K562 (cell line): ENCODE measurements around the gene KCNH2. TPM values are rescaled to one million over a fixed set of nuclear protein-coding genes. Genes with fewer than 3 reads are reported as not detected.

Experiments
- BDP1 ChIP-seq: IDR thresholded peaks from 3 replicates; pipeline ENCODE4 v1.6.1; 2011; ENCODE audit not compliant: insufficient read length, insufficient read depth
- GABPA ChIP-seq: fragments of 200-800 bp; sonication (Bioruptor generic); conservative IDR thresholded peaks from 2 replicates; pipeline ENCODE4 v1.6.1; 2016; ENCODE audit warnings: low read depth, missing genetic modification characterization, missing compliant biosample characterization
- KLF1 ChIP-seq: fragments of 450-650 bp; IDR thresholded peaks from 2 replicates; pipeline ENCODE4 v1.6.1; 2016; ENCODE audit warnings: missing genetic modification characterization, missing compliant biosample characterization
- MAFF ChIP-seq: IDR thresholded peaks from 2 replicates; pipeline ENCODE4 v1.6.1; 2012; ENCODE audit warnings: low read length, improper control_type of control experiment
- MCM2 ChIP-seq: fragments of 450-650 bp; IDR thresholded peaks from 2 replicates; pipeline ENCODE4 v1.6.1; 2017; ENCODE audit warnings: low read depth, mild to moderate bottlenecking
- MTA3 ChIP-seq: fragments of 450-650 bp; formaldehyde crosslinking; IDR thresholded peaks from 2 replicates; pipeline ENCODE4 v1.6.1; 2017; ENCODE audit warnings: mild to moderate bottlenecking, borderline replicate concordance
- MYBL2 ChIP-seq, 2 experiments: fragments of 450-650 bp in 1 of 2; sonication (generic) in 1 of 2; formaldehyde crosslinking in 1 of 2; IDR thresholded peaks; 2 replicates each; pipeline versions ENCODE4 v1.6.1 to v1.8.1; 2017 to 2022; ENCODE audit warnings: borderline replicate concordance in 1 of 2, inconsistent platforms in 1 of 2, low read depth in 1 of 2, mild to moderate bottlenecking in 1 of 2, missing genetic modification reagents in 1 of 2, moderate library complexity in 1 of 2
- ZBTB1 ChIP-seq: sonication (generic); formaldehyde crosslinking; IDR thresholded peaks from 2 replicates; pipeline ENCODE4 v1.8.1; 2023; ENCODE audit warnings: missing genetic modification reagents, low read depth, mild to moderate bottlenecking, borderline replicate concordance
- ZC3H8 ChIP-seq: fragments of 450-650 bp; IDR thresholded peaks from 2 replicates; pipeline ENCODE4 v1.6.1; 2017
- ZNF12 ChIP-seq: sonication (generic); formaldehyde crosslinking; IDR thresholded peaks from 2 replicates; pipeline ENCODE4 v1.4.0; 2020; ENCODE audit warnings: mild to moderate bottlenecking, missing genetic modification reagents
- ZNF518B ChIP-seq: fragments of 250-450 bp; sonication (Bioruptor Pico); IDR thresholded peaks from 2 replicates; pipeline ENCODE4 v1.5.0; 2021; ENCODE audit warnings: mild to moderate bottlenecking, moderate library complexity
- polyA plus RNA-seq, 8 experiments: library from polyadenylated mRNA; depleted of rRNA in 4 of 8; stranded (reverse) in 5 of 8; unstranded in 3 of 8; fragments of >200 nt; fragmentation: Nextera tagmentation in 2 of 8; fragmentation: Illumina TruSeq in 1 of 8; extraction: Ambion mirVana in 2 of 8; extraction: Trizol in 1 of 8; gene quantifications; 2 replicates each; pipeline versions ENCODE4 v1.2.1 to v1.2.3, GENCODE V29; 2011 to 2014; ENCODE audit warnings: inconsistent platforms in 1 of 8, missing spikeins in 1 of 8
- total RNA-seq, 7 experiments: library from RNA; depleted of rRNA in 6 of 7; stranded (reverse); fragments of >200 nt in 6 of 7; fragmentation: Illumina TruSeq in 2 of 7; extraction: Trizol in 2 of 7; gene quantifications; 2 replicates each; pipeline versions ENCODE4 v1.2.1 to v1.2.3, GENCODE V29; 2011 to 2021; ENCODE audit warnings: low replicate concordance in 1 of 7
- TF ChIP-seq, protein P1 (sequence below), 2 experiments: fragments of 450-650 bp in 1 of 2; sonication (generic) in 1 of 2; formaldehyde crosslinking in 1 of 2; IDR thresholded peaks; 2 replicates each; pipeline versions ENCODE4 v1.7.1 to v1.9.0; 2016 to 2022; ENCODE audit warnings: inconsistent platforms in 1 of 2, mild to moderate bottlenecking in 1 of 2, missing genetic modification reagents in 1 of 2
- TF ChIP-seq, protein P2 (sequence below): fragments of 450-650 bp; IDR thresholded peaks from 2 replicates; pipeline ENCODE4 v1.6.1; 2016; ENCODE audit warnings: missing biosample characterization, missing genetic modification characterization

Gene KCNH2
- total and polyA plus RNA-seq, 9 of the 15 experiments (the other 6 are each of a cell fraction or from before 2014, with no cell fraction given) = 18.1 to 368 (median 218) TPM

DNA sequence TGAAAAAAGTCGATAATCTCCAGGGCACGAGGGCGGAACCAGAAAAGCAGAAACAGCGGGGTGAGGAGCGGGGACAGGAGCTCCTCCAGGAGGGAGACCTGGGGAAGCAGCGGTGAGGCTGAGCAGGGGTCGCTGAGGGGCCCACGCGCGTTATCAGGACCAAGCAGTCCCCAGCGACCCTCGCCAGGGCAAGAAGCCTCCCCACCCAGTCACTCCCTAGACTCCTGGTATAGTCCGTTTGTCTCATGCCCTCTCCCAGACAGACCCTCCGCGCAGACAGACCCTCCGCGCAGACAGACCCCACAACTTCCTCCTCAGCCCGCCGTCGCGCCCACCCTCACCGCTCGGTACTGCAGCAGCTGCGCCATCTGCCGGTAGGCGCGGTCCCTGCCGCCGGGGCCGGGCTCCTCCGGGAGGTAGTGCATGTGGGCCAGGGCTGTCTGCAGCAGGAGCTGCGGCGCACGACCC lies 39.9 kb upstream of the KCNH2 start (continued):
- TF ChIP-seq MAFF (no peak), ZC3H8 (peak; percentile 50; the same call in 1 of the 2 replicates), KLF1 (tag) (0 out of 2 replicates have a peak, but pooled peaks have one; percentile 29), ZNF518B (CRISPR knock-in tag) (no peak), MCM2 (no peak), GABPA (tag) (no peak), ZNF12 (CRISPR knock-in tag) (no peak; the same call in 1 of the 2 replicates), ZBTB1 (CRISPR knock-in tag) (no peak), MTA3 (peak; percentile 98), BDP1 (no peak), MYBL2 (IDR thresholded peaks at IDR 0.05; ENCODE audit: low read depth) (no peak), MYBL2 (CRISPR knock-in tag; IDR thresholded peaks at IDR 0.05; ENCODE audit: borderline replicate concordance) (no peak)
- TF ChIP-seq, protein P1, sequence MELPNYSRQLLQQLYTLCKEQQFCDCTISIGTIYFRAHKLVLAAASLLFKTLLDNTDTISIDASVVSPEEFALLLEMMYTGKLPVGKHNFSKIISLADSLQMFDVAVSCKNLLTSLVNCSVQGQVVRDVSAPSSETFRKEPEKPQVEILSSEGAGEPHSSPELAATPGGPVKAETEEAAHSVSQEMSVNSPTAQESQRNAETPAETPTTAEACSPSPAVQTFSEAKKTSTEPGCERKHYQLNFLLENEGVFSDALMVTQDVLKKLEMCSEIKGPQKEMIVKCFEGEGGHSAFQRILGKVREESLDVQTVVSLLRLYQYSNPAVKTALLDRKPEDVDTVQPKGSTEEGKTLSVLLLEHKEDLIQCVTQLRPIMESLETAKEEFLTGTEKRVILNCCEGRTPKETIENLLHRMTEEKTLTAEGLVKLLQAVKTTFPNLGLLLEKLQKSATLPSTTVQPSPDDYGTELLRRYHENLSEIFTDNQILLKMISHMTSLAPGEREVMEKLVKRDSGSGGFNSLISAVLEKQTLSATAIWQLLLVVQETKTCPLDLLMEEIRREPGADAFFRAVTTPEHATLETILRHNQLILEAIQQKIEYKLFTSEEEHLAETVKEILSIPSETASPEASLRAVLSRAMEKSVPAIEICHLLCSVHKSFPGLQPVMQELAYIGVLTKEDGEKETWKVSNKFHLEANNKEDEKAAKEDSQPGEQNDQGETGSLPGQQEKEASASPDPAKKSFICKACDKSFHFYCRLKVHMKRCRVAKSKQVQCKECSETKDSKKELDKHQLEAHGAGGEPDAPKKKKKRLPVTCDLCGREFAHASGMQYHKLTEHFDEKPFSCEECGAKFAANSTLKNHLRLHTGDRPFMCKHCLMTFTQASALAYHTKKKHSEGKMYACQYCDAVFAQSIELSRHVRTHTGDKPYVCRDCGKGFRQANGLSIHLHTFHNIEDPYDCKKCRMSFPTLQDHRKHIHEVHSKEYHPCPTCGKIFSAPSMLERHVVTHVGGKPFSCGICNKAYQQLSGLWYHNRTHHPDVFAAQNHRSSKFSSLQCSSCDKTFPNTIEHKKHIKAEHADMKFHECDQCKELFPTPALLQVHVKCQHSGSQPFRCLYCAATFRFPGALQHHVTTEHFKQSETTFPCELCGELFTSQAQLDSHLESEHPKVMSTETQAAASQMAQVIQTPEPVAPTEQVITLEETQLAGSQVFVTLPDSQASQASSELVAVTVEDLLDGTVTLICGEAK (IDR thresholded peaks at IDR 0.05) = peak; percentile 67
- TF ChIP-seq, protein P1 (CRISPR knock-in tag; IDR thresholded peaks at IDR 0.05) = no peak
- TF ChIP-seq, protein P2, sequence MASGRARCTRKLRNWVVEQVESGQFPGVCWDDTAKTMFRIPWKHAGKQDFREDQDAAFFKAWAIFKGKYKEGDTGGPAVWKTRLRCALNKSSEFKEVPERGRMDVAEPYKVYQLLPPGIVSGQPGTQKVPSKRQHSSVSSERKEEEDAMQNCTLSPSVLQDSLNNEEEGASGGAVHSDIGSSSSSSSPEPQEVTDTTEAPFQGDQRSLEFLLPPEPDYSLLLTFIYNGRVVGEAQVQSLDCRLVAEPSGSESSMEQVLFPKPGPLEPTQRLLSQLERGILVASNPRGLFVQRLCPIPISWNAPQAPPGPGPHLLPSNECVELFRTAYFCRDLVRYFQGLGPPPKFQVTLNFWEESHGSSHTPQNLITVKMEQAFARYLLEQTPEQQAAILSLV (tag) = no peak
